Stimulated activated CD4-positive, alpha-beta T cell treated with anti-CD3 and anti-CD28 coated beads, Interleukin-15, amount 100 ng/mL, for 48 hours (primary cell): ENCODE results near the gene CALHM3.

Source experiments
- DNase-seq, 2 donors: peaks; one replicate each; pipeline ENCODE4 v3.0.0-alpha.2; 2020; ENCODE audit warnings: low read depth in 2 of 2

CALHM3 gene

GRCh38 chr10:103474077-103474476 lies 5.0 kb downstream of the CALHM3 start:
- no peak for DNase-seq

GRCh38 chr10:103473261-103473671 lies 5.8 kb downstream of the CALHM3 start:
- no peak for DNase-seq

GRCh38 chr10:103472005-103472404 lies 7.0 kb downstream of the CALHM3 start:
- no peak for DNase-seq

- peak; percentile 45 to 48 for DNase-seq
Measured at GRCh38 chr10:103470761-103471653, 8.0 kb downstream of the CALHM3 start.

GRCh38 chr10:103469201-103469600 lies 9.8 kb downstream of the CALHM3 start:
- no peak for DNase-seq

GRCh38 chr10:103467406-103467805 lies 11.6 kb downstream of the CALHM3 start:
- no peak for DNase-seq

GRCh38 chr10:103466734-103467133 lies 12.3 kb downstream of the CALHM3 start:
- DNase-seq = no peak

GRCh38 chr10:103465411-103466179 lies 13.4 kb downstream of the CALHM3 start:
- no peak for DNase-seq

GRCh38 chr10:103463499-103463898 lies 15.5 kb downstream of the CALHM3 start:
- DNase-seq = no peak

- DNase-seq = no peak
Measured at GRCh38 chr10:103459615-103460014, 19.4 kb downstream of the CALHM3 start.

- no peak for DNase-seq
Measured at GRCh38 chr10:103458720-103459119, 20.3 kb downstream of the CALHM3 start, which contains the start of gene CALHM1. CALHM1 (minus strand) TSS chr10:103458900; CDS start chr10:103458751, 149 bp downstream.

GRCh38 chr10:103457896-103458583 lies 21.0 kb downstream of the CALHM3 start:
- no peak for DNase-seq

GRCh38 chr10:103457176-103457712 lies 21.8 kb downstream of the CALHM3 start:
- DNase-seq = no peak

GRCh38 chr10:103456074-103456660 lies 22.9 kb downstream of the CALHM3 start:
- no peak for DNase-seq

GRCh38 chr10:103455235-103455634 lies 23.8 kb downstream of the CALHM3 start:
- no peak for DNase-seq

GRCh38 chr10:103454026-103454425 lies 25.0 kb downstream of the CALHM3 start:
- DNase-seq = no peak

GRCh38 chr10:103452506-103453230 lies 26.4 kb downstream of the CALHM3 start:
- DNase-seq = no peak

- peak; percentile 33 to 46 for DNase-seq
Measured at GRCh38 chr10:103451831-103452505, 27.1 kb downstream of the CALHM3 start, which contains the start of gene CALHM2. CALHM2 (minus strand) TSS chr10:103452370; CDS start chr10:103449941, 2,429 bp downstream.

- peak in 1 of 2 donors; percentile 31 for DNase-seq
Measured at GRCh38 chr10:103451091-103451813, 27.8 kb downstream of the CALHM3 start.
